HG03342 (cell line): ENCODE data around the gene CCDC197.
A peak's percentile ranks its signal among the peaks of the same experiment; 100 is the strongest.

Experiments used
- ATAC-seq: cut with Tn5 transposase; IDR thresholded peaks from one replicate; pipeline ENCODE4 v1.9.1; 2021; ENCODE audit warnings: mild to moderate bottlenecking, moderate library complexity; ENCODE audit not compliant: unreplicated experiment

The CCDC197 gene

GRCh38 chr14:94022532-94023411 is 25.7 kb downstream of the CCDC197 start:
- ATAC-seq, result no peak

DNA sequence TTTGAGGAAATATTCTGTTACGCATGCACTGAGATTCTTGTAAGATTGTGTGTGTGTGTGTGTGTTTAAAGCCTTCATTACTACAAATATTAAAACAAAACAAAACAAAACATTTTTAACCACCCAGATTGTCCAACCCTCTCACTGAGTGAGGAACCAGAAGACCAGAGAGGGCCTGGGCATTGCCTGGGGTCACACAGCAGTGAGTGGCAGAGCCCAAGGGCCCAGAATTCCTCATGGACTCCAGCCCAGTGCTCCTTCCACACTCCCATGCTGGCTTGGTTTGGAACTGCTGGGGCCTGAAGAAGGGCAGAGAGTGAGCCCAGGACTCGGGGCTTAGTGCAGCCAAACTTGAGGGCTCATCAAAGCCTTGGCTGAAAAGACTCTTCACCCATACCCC is 27.4 kb downstream of the CCDC197 start:
- no peak for ATAC-seq

DNA sequence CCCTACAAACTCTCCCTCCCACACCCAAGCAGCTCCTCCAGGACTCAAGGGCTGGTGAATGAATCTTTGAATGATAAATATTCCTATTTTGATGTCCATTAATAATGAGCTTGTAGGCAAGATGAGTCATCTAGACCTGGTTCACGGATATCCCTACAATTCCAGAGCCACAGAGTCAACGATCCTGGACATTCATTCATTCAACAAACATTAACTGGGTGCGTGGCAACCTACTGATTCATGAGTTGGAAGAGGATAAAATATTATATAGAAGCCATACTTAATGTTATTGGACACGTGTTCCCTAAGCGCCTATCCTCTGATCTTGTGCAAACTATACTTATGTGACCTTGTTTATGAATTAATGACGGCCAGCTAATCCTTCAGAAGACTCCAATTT is 28.6 kb downstream of the CCDC197 start:
- no peak for ATAC-seq

- peak; percentile 99 for ATAC-seq
Measured at GRCh38 chr14:94026173-94026888, 29.2 kb downstream of the CCDC197 start, which contains the start of gene OTUB2. TSS of gene OTUB2 (plus strand) at chr14:94026340. CDS start at chr14:94026538, 198 bp downstream.

DNA sequence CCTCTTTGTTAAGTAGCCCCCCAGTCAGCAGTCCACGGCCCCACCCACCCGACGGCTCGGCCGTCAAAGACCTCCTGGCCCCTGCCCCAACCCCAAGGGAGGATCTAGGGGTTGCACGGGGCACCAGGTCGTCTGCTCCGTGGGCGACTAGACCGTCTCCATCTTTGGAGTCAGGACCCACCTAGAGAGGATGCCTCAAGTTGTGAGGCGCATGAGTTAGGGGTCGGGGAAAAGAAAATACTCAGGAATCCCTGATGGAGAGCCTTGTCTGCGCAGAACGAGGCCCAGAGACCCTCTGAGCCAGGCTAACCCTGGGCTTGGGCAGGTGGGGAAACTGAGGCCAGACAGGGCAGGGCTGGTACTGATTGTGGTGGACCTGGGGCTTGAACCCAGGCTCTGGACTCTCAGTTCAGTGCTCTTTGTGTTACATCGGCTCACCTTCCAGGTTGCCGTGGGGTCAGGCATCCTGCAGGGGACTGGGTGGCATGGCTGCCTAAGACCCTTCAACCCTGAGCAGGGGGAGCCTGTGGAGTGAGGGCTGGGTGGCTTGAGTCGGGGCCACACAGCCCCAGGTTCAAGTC is 29.9 kb downstream of the CCDC197 start:
- ATAC-seq, result no peak

- no peak for ATAC-seq
Measured at GRCh38 chr14:94027566-94028449, 30.7 kb downstream of the CCDC197 start.

DNA sequence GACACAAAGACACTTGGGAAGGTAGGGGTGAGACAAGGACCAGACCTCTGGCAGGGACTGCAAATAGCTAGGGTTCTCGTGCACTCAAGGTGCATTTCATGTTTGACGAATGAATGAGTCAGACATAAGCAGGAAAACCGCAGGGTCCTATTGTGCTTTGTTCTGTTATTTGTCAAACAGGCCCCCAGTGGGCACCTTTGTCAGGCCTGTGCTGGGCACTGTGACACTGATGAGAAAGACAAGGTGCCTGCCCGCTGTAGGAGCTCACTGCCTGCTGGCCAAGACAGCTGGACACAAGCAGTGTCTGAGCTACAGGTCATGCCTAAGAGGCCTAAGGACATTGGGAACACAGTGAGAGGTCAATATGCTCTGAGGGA is 31.3 kb downstream of the CCDC197 start:
- peak; percentile 34 for ATAC-seq

- ATAC-seq, result no peak
Measured at GRCh38 chr14:94029265-94029664, 32.2 kb downstream of the CCDC197 start.

DNA sequence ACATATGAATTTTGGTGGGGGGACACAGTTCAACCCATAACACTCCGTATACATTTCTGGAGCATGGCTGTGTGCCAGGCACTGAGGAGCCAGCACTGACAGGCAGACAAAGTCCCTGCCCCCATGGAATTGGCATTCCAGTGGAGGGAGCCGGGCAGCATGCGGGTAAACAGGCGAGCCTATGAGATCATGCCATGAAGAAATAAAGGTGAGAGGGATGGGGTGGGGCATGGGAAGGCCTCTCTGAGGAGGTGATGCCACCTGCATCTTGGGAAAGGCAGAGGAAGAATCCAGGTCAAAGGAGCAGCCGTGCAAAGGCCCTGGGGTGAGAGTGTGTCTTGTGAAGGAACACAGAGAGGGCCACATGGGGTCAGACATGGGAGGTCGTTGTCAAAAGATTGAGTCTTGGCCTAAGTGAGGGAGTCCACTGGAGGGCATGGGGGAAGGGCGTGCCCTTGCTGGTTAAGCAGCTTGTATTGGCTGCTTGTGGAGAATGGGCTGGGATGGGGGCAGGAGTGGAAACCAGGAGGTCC is 32.6 kb downstream of the CCDC197 start:
- no peak for ATAC-seq

- no peak for ATAC-seq
Measured at GRCh38 chr14:94030571-94030970, 33.5 kb downstream of the CCDC197 start.

DNA sequence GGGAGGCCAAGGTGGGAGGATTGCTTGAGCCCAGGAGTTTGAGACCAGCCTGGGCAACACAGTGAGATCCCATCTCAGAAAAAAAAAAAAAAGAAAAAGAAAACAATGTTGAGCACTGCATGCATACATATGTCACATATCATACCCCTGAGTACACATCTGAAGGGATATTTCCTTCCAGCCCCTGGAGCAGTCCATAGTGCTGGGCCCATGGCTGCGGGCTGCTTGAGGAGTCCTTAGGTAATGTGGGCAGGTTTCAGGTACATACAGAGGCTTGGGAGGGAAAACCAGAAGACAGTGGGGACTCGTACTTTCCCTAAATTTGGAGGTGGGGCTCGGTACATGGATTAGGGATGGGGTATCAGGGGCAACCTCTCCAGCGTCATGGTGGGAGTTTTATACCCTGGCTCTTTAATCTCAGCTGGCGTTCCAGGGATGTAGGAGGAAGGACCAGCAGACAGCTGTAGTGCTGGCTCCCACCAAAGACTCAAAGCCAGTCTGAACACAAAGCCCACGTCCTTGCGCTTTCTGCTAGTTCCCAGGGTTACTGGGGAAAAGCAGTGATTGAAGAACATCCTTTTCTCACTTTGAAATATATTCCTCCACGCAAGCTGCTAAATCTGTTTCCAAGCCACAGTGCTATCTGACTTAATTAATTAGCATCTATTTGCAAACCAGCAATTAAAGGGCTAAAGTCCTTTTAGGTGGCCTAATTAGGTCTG is 34.2 kb downstream of the CCDC197 start:
- no peak for ATAC-seq

DNA sequence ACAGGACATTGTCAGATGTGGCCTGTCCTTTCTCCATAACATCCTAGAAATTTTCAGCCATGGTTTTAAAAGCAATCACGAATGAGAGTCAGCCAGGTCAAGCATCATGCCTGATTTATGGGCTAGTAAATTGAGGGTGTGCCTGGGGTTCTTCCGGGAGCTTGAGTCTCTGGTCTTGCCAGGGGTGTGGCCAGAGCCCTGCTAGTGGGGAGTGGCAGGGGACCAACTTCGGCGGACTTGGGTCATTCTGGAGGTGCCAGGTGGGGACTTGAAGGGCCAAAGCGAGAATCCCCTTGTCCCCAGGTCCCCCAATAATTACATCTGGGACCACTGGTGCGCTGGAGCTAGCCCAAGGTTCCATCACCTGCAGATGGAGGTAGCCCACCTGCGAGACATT is 34.8 kb downstream of the CCDC197 start:
- ATAC-seq, result no peak

DNA sequence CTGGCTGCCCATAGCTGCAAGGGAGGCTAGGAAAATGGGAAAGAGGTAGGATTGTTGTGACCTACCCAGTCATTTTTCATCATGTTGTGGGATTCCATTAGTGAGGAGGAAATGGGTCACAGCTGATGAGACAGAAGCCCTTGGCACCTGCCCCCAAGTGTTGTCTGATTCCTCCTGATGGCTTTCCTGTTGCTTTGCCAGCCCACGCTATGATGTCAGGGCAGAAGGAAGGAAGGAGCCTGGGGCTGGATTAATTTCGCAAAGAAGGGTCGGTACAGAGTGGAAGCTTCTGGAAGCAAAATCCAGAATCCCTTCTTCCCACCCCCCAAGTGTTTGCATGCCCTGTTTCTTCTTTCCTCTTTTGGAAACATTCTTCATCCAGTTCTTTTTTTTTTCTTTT is 37.8 kb downstream of the CCDC197 start:
- no peak for ATAC-seq

DNA sequence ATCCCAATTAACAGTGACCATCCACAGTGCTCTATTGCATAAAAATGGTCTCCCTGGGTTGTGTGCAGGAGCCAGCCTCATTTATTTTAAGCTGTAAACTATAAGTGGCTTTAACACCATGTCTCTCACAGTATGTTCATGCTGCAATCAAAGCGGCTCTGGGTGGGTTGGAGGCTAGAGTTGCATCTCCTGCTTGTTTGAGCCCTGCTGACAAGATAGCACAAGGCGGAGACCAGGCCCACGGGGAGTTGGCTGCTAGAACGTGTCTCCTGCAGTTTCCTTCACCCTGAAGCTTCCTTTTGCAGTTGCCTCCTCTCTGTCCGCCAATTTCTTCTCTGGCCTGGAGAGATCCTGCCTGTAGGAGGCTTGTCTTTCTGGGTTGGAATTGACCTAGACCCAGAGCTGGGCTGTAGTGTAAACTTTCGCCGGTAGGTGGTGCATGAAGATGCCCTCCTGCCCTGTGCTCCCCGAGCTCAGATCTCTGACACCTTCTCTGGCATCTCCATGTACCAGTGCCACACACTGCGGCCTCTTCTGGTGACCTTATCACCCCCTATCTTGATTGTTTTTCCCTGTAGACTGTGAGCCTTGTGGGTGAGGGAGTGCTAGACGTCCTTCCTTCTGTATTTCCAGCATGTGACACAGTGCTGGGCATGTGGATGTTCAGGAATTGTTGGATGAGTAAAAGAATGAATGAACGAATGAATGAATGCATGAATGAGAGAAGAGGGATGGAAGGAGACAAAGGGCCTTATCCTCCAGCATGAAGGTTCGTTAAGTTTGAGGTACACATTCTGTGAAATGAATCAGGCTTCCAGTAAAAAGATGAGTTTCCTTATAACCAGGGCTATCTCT is 39.4 kb downstream of the CCDC197 start:
- peak; percentile 97 for ATAC-seq

- ATAC-seq, result no peak
Measured at GRCh38 chr14:94037954-94038353, 40.9 kb downstream of the CCDC197 start.

GRCh38 chr14:94038510-94038909 is 41.4 kb downstream of the CCDC197 start:
- ATAC-seq, result no peak

GRCh38 chr14:94038921-94039629 is 42.0 kb downstream of the CCDC197 start:
- ATAC-seq, result no peak

GRCh38 chr14:94040247-94040646 is 43.1 kb downstream of the CCDC197 start:
- no peak for ATAC-seq
